Aorta (tissue), 5 donors: ENCODE measurements around the gene FAM151A. TPM values are rescaled to one million over a fixed set of nuclear protein-coding genes. Genes with fewer than 3 reads are reported as not detected.

Experiments
- ATAC-seq: fragments of 200-7000 bp; cut with Tn5 transposase; one replicate; pipeline ENCODE4 v1.9.1; 2022; ENCODE audit warnings: moderate library complexity; ENCODE audit not compliant: low FRiP score
- DNase-seq, 2 donors: peaks; one replicate each; pipeline ENCODE4 v3.0.0-alpha.2; 2020
- H3K27ac ChIP-seq, 2 donors: one replicate each; pipeline ENCODE4 v1.5.1; 2013; ENCODE audit warnings: low read length in 2 of 2, mild to moderate bottlenecking in 2 of 2, moderate library complexity in 2 of 2, control low read depth in 1 of 2, inconsistent platforms in 1 of 2, low read depth in 1 of 2
- H3K27me3 ChIP-seq, 2 donors: one replicate each; pipeline ENCODE4 v1.6.1; 2013; ENCODE audit warnings: control low read depth in 1 of 2, low read length in 1 of 2, mild to moderate bottlenecking in 1 of 2, moderate library complexity in 1 of 2; ENCODE audit not compliant: insufficient read depth in 2 of 2, control insufficient read depth in 1 of 2
- H3K36me3 ChIP-seq, 2 donors: one replicate each; pipeline ENCODE4 v1.6.1; 2013; ENCODE audit warnings: control low read depth in 1 of 2, low read length in 1 of 2, mild to moderate bottlenecking in 1 of 2; ENCODE audit not compliant: insufficient read depth in 2 of 2, control insufficient read depth in 1 of 2
- H3K4me1 ChIP-seq, 2 donors: one replicate each; pipeline ENCODE4 v1.6.1; 2013; ENCODE audit warnings: low read length in 2 of 2, control low read depth in 1 of 2, mild to moderate bottlenecking in 1 of 2, moderate library complexity in 1 of 2; ENCODE audit not compliant: insufficient read depth in 2 of 2, control insufficient read depth in 1 of 2
- H3K4me3 ChIP-seq, 2 donors: one replicate each; pipeline ENCODE4 v1.5.1; 2013; ENCODE audit warnings: low read length in 2 of 2, control low read depth in 1 of 2, mild to moderate bottlenecking in 1 of 2
- H3K9me3 ChIP-seq: one replicate; pipeline ENCODE4 v1.6.1; 2013; ENCODE audit warnings: mild to moderate bottlenecking, low read length; ENCODE audit not compliant: control insufficient read depth
- WGBS, 2 donors: extraction: QIAGEN DNeasy Blood & Tissue Kit; methylation state at CpG; one replicate each; pipeline ENCODE4 v1.1.7; 2013; 5-methylcytosine and 5-hydroxymethylcytosine counted together
- intact Hi-C, 2 donors: fragments of 100-400 bp; cut with DNase I; formaldehyde crosslinking; loops; one replicate each; pipeline versions ENCODE4 v1.14.2 to v1.15.0; 2022
- polyA plus RNA-seq, 2 donors: library from polyadenylated mRNA; stranded (reverse); fragments of 200-250 nt; gene quantifications; one replicate each; pipeline ENCODE4 v1.2.3, GENCODE V29; 2013
- total RNA-seq, 2 donors: library from RNA; stranded (reverse); fragmentation: NEBNext Ultra II Directional; extraction: Animal tissue kit (Norgen Biotek cat#: 25700); gene quantifications; one replicate each; pipeline ENCODE4 v1.2.1, GENCODE V29; 2021
- donor health status: healthy with polysubstance abuse.
- donor health status: Bipolar disorder and iron deficiency.
- donor health status: DM: no; HTN: no; CAD: no.
- donor health status: DM: no; HTN: no; CAD: no.
- donor health status: DM: yes; HTN: yes; CAD: no.

The FAM151A gene
- total and polyA plus RNA-seq, 4 donors, result 0.08 TPM; not detected in 3

GRCh38 chr1:54601730-54602129 lies 21.6 kb downstream of the FAM151A start:
- Histone ChIP-seq H3K4me1 (no peaks in the 10 kb centered on the region), H3K4me3 (no peak overlapping the region), H3K36me3 (peaks cover 3% of the 10 kb centered on the region in 2 donors), H3K27me3 (no peaks in the 10 kb centered on the region), H3K9me3 (no peaks in the 10 kb centered on the region), H3K27ac (no peak overlapping the region)
- intact Hi-C loops, result no loop called here
- WGBS, 2 donors, result 90 to 94% methylated on average over 10 of the region's 10 CpGs
- ATAC-seq, result no peak
- DNase-seq, result no peak

DNA sequence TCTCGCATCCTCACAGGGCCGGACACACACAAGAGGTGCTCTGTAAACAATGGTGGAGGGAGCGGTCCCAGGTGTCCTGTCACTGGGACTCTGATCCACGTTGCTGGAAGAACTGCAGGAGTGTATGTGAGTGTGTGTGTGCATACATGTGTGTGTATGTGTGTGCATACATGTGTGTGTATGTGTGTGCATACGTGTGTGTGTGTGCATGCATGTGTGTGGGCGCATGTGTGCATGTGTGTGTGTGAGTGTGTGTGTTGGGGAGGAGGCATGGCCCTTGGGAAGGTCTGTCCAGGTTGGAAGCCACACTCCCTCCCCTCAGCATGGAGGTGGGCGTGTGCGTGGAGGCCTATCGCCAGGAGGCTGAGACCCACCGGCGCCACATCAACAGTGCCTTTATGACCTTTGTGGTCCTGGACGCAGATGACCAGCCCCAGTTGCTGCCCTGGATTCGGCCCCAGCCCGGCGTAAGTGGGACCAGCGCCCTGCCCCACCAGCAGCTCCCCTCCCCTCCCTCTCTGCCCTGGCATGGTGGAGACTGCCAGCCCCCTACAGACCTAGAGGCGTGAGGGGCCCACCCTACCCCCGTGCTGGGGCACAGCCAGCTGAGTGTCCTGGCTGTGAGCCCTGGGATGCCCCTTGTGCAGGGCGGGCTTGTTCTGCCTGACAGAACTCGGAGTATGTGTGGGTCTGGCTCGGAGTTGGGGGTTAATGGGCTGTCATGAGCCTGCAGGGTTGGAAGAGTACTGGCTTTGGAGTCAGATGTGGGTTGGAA lies 22.2 kb downstream of the FAM151A start:
- ATAC-seq, result no peak
- H3K4me3 ChIP-seq, result no peak overlapping the region
- no peak overlapping the region for H3K27ac ChIP-seq
- peaks cover 3% of the 10 kb centered on the region in 2 donors for H3K36me3 ChIP-seq
- no peaks in the 10 kb centered on the region for H3K27me3 ChIP-seq
- DNase-seq, result no peak
- H3K9me3 ChIP-seq, result no peaks in the 10 kb centered on the region
- no peaks in the 10 kb centered on the region for H3K4me1 ChIP-seq
- WGBS, 2 donors, result 87 to 89% methylated on average over 21 of the region's 21 CpGs
- intact Hi-C loops, result no loop called here

DNA sequence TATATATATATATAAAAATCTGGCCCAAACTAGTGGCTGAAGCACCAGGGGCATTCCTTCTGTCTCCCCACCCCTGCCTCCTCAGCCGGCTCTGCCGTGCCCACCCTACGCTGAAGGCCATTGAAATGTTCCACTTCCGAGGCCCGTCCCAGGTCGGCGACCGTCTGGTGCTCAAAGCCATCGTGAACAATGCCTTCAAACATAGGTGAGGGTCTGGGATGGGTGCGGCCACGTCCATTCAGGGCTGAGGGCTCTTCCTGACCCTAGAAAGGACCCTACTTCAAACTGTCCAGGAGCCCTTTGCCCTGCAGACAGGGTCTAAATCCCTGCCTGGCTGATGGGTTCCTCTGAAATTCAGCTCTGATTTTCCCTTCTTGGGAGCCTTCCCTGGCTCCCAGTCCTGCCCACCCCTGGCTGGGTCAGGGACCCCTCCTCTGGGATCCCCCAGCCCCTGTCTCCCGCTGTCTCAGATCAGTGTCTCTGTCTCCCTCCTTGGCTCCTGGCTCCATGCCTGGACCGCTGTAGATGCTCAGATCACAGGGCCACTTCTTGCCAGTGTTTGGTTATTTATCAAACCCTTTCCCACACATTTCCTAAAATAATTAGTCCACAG lies 24.0 kb downstream of the FAM151A start:
- intact Hi-C loops, result no loop called here
- no peaks in the 10 kb centered on the region for H3K27me3 ChIP-seq
- H3K27ac ChIP-seq, result no peak overlapping the region
- no peaks in the 10 kb centered on the region for H3K9me3 ChIP-seq
- 93 to 94% methylated on average over 13 of the region's 13 CpGs for WGBS, 2 donors
- H3K4me3 ChIP-seq, result no peak overlapping the region
- no peak for ATAC-seq
- no peak for DNase-seq
- H3K4me1 ChIP-seq, result no peaks in the 10 kb centered on the region
- H3K36me3 ChIP-seq, result peaks cover 3 to 7% of the 10 kb centered on the region in 2 donors

DNA sequence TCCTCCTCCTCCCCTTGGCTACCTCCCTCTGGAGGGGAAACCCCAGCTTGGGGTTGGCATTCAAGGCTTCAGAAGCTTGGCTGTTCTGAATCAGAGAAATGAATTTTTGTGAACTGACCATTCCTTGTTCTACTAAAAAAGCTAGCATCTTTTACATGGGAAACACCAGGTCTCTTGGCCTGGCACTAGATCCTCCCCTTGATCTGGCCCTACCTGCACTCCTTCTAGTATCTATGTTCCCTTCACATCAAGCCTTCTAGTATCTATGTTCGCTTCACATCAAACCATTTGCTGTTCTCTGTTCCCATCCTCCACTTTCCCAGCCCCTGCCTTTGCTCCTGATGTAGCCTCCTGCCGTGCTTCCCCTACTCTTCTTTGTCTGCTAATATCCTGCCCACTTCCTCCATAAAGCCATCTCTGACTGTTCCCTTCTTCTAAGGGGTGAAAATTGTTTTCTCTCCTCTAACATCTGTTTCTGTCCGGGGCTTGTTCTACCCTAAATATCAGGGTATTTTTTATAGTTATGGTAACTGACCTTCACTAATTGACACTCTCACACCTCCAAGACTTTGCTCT lies 25.8 kb downstream of the FAM151A start:
- H3K27me3 ChIP-seq, result no peaks in the 10 kb centered on the region
- DNase-seq (no peak), ATAC-seq (no peak)
- no peak overlapping the region for H3K4me3 ChIP-seq
- H3K9me3 ChIP-seq, result no peaks in the 10 kb centered on the region
- intact Hi-C loops, result no loop called here
- WGBS, 2 donors, result 85 to 90% methylated on average over 3 of the region's 3 CpGs
- no peak overlapping the region for H3K27ac ChIP-seq
- no peaks in the 10 kb centered on the region for H3K4me1 ChIP-seq
- peaks cover 3 to 7% of the 10 kb centered on the region in 2 donors for H3K36me3 ChIP-seq

DNA sequence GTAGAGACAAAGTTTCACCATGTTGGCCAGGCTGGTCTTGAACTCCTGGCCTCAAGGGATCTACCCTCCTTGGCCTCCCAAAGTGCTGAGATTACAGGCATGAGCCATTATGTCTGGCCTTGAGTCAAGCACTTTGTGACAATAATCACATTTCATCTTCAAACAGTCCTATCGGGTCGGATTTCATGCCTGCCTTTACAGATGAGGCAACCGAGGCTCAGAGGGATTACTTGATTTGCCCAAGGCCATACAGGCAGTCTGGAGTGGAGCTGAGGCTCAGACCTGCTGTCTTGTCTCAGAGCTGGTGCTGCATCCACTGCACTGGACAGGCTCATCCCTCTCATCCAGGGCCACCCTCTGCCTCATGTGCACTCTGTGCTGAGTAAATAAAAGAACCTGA lies 26.6 kb downstream of the FAM151A start:
- ATAC-seq, result no peak
- H3K4me1 ChIP-seq, result no peaks in the 10 kb centered on the region
- 90 to 91% methylated on average over 3 of the region's 3 CpGs for WGBS, 2 donors

GRCh38 chr1:54595956-54596498 lies 27.3 kb downstream of the FAM151A start:
- Histone ChIP-seq H3K9me3 (no peaks in the 10 kb centered on the region), H3K27ac (no peak overlapping the region), H3K4me3 (no peak overlapping the region), H3K4me1 (no peaks in the 10 kb centered on the region), H3K27me3 (no peaks in the 10 kb centered on the region), H3K36me3 (peaks cover 3 to 7% of the 10 kb centered on the region in 2 donors)
- ATAC-seq (no peak), DNase-seq (no peak)
- WGBS, 2 donors, result 94 to 96% methylated on average over 3 of the region's 3 CpGs
- intact Hi-C loops, result no loop called here

More for the DNA sequence above, 26.6 kb downstream of the FAM151A start:
- no peak for DNase-seq
- Histone ChIP-seq H3K36me3 (peaks cover 3 to 7% of the 10 kb centered on the region in 2 donors), H3K27ac (no peak overlapping the region), H3K4me3 (no peak overlapping the region), H3K27me3 (no peaks in the 10 kb centered on the region), H3K9me3 (no peaks in the 10 kb centered on the region)
- intact Hi-C loops, result no loop called here

GRCh38 chr1:54594463-54594862 lies 28.9 kb downstream of the FAM151A start:
- no peaks in the 10 kb centered on the region for H3K9me3 ChIP-seq
- intact Hi-C loops, result no loop called here
- no peak overlapping the region for H3K4me3 ChIP-seq
- ATAC-seq (no peak), DNase-seq (no peak)
- no peaks in the 10 kb centered on the region for H3K27me3 ChIP-seq
- 95% methylated on average over 16 of the region's 16 CpGs for WGBS, 2 donors
- H3K4me1 ChIP-seq, result no peaks in the 10 kb centered on the region
- no peak overlapping the region for H3K27ac ChIP-seq
- peaks cover 3 to 7% of the 10 kb centered on the region in 2 donors for H3K36me3 ChIP-seq

DNA sequence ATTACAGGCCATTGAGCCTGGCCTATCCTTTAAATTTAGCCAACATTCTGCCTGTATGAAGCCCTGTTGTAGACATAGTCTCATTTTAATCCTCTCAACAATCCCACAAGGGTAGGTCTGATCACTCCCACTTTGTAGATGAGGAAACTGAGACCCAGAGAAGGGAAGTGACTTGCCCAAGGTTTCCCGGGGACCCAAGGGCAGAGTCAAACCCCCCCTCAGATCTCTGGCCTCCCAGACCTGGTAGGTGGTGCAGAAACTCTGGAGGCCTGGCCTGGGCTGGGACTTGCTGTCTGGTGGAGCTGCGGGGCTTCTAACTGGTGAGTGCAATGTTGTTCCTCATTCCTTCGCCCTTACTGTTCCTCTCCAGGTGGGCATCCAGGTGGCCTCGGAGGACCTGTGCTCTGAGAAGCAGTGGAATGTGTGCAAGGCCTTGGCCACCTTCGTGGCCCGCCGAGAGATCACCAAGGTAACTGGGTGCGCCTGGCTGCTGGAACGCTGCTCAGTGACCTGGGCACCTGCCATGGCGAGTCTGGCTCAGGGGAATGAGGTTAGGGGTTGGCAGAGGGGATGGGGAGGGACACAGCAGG lies 29.7 kb downstream of the FAM151A start:
- H3K4me1 ChIP-seq, result no peaks in the 10 kb centered on the region
- DNase-seq, result no peak
- H3K27me3 ChIP-seq, result no peaks in the 10 kb centered on the region
- H3K27ac ChIP-seq, result no peak overlapping the region
- peaks cover 3 to 7% of the 10 kb centered on the region in 2 donors for H3K36me3 ChIP-seq
- 93 to 94% methylated on average over 10 of the region's 10 CpGs for WGBS, 2 donors
- H3K4me3 ChIP-seq, result no peak overlapping the region
- no peaks in the 10 kb centered on the region for H3K9me3 ChIP-seq
- intact Hi-C loops, result no loop called here
- no peak for ATAC-seq
